IMR-90 (cell line): ENCODE data around the gene EFHD1.

ENCODE experiments used
- CTCF ChIP-seq: conservative IDR thresholded peaks from 2 replicates; pipeline ENCODE4 v1.5.1; 2012; ENCODE audit warnings: mild to moderate bottlenecking, low read depth, low read length, improper control_type of control experiment
- MAFK ChIP-seq: IDR thresholded peaks from 2 replicates; pipeline ENCODE4 v1.6.1; 2012; ENCODE audit warnings: low read depth, low read length, improper control_type of control experiment
- POLR2A ChIP-seq: IDR thresholded peaks from 2 replicates; pipeline ENCODE4 v1.6.1; 2012; ENCODE audit warnings: mild to moderate bottlenecking, low read depth, low read length
- RCOR1 ChIP-seq: IDR thresholded peaks from 2 replicates; pipeline ENCODE4 v1.6.1; 2012; ENCODE audit warnings: mild to moderate bottlenecking, low read length, improper control_type of control experiment; ENCODE audit not compliant: insufficient replicate concordance
- TF ChIP-seq, protein P1 (sequence below): fragments of 150-350 bp; IDR thresholded peaks from 2 replicates; pipeline ENCODE4 v1.6.1; 2016; ENCODE audit warnings: low read depth, mild to moderate bottlenecking, low read length, moderate library complexity, borderline replicate concordance

GRCh38 chr2:232634206-232635150 is 1.1 kb downstream of the EFHD1 start:
- no peak for TF ChIP-seq CTCF
- no peak for TF ChIP-seq RCOR1
- no peak for TF ChIP-seq POLR2A
- TF ChIP-seq, protein P1, sequence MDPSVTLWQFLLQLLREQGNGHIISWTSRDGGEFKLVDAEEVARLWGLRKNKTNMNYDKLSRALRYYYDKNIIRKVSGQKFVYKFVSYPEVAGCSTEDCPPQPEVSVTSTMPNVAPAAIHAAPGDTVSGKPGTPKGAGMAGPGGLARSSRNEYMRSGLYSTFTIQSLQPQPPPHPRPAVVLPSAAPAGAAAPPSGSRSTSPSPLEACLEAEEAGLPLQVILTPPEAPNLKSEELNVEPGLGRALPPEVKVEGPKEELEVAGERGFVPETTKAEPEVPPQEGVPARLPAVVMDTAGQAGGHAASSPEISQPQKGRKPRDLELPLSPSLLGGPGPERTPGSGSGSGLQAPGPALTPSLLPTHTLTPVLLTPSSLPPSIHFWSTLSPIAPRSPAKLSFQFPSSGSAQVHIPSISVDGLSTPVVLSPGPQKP = no peak
- TF ChIP-seq MAFK = no peak
